NB4 (cell line): Measurements from ENCODE around the gene LRBA.

Source experiments
- POLR2A ChIP-seq: IDR thresholded peaks from 2 replicates; pipeline ENCODE4 v1.6.1; 2011; ENCODE audit warnings: mild to moderate bottlenecking; ENCODE audit not compliant: insufficient read length; ENCODE audit errors: extremely low read depth
- TF ChIP-seq, protein P1 (sequence below): IDR thresholded peaks from one replicate; pipeline ENCODE4 v1.5.1; 2012; ENCODE audit warnings: low read depth, low read length
- TF ChIP-seq, protein P2 (sequence below): IDR thresholded peaks from 2 replicates; pipeline ENCODE4 v1.6.1; 2011; ENCODE audit warnings: low read depth, low read length

- no peak for TF ChIP-seq POLR2A
- TF ChIP-seq, protein P1, sequence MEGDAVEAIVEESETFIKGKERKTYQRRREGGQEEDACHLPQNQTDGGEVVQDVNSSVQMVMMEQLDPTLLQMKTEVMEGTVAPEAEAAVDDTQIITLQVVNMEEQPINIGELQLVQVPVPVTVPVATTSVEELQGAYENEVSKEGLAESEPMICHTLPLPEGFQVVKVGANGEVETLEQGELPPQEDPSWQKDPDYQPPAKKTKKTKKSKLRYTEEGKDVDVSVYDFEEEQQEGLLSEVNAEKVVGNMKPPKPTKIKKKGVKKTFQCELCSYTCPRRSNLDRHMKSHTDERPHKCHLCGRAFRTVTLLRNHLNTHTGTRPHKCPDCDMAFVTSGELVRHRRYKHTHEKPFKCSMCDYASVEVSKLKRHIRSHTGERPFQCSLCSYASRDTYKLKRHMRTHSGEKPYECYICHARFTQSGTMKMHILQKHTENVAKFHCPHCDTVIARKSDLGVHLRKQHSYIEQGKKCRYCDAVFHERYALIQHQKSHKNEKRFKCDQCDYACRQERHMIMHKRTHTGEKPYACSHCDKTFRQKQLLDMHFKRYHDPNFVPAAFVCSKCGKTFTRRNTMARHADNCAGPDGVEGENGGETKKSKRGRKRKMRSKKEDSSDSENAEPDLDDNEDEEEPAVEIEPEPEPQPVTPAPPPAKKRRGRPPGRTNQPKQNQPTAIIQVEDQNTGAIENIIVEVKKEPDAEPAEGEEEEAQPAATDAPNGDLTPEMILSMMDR, result no peak
- TF ChIP-seq, protein P2, sequence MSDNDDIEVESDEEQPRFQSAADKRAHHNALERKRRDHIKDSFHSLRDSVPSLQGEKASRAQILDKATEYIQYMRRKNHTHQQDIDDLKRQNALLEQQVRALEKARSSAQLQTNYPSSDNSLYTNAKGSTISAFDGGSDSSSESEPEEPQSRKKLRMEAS, result no peak
Measured at GRCh38 chr4:150332961-150333360, 682.1 kb downstream of the LRBA start.
